ENCODE measurements around the gene SERPINB11.

DNA sequence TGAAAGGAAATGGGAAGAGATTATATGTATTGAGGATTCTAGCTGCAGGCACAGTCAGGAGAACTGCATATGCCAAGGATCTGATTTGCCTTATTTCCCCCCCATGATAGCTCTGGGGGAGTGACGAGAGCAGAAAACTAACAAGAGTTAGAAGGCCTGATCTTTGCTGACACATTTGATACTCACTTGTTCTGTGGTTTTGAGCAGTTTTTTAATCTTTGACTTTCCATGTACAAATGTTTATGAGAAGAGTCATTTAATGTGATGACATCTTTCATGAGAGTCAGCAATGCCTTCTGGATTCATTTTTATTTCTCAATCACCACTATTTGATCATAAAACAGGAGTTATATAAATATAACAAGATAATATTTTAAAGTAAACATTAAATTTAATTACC, 59.8 kb downstream of the SERPINB11 start:
- TF ChIP-seq, protein P1, sequence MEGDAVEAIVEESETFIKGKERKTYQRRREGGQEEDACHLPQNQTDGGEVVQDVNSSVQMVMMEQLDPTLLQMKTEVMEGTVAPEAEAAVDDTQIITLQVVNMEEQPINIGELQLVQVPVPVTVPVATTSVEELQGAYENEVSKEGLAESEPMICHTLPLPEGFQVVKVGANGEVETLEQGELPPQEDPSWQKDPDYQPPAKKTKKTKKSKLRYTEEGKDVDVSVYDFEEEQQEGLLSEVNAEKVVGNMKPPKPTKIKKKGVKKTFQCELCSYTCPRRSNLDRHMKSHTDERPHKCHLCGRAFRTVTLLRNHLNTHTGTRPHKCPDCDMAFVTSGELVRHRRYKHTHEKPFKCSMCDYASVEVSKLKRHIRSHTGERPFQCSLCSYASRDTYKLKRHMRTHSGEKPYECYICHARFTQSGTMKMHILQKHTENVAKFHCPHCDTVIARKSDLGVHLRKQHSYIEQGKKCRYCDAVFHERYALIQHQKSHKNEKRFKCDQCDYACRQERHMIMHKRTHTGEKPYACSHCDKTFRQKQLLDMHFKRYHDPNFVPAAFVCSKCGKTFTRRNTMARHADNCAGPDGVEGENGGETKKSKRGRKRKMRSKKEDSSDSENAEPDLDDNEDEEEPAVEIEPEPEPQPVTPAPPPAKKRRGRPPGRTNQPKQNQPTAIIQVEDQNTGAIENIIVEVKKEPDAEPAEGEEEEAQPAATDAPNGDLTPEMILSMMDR (IDR thresholded peaks at IDR 0.05 in 4 of 5, conservative IDR thresholded peaks at IDR 0.05 in 1 of 5): no peak
- TF ChIP-seq POLR2A (IDR thresholded peaks at IDR 0.05): no peak

Data from gastrocnemius medialis (tissue), 4 donors.